ENCODE data around the gene ATP12A. TPM values are rescaled to one million over a fixed set of nuclear protein-coding genes. Genes with fewer than 3 reads are reported as not detected.

Gene ATP12A
- total and polyA plus RNA-seq, 5 donors from 2014 or later, result 0.14 to 0.18 (median 0.17) TPM; not detected in 2

Other genes with a start within 250 kb of the ATP12A start
- gene PARP4, start 167.6 kb upstream of the ATP12A start, total RNA-seq, result 63.7 TPM
- gene PARP4, start 167.6 kb upstream of the ATP12A start, polyA plus RNA-seq, result 10 to 100 TPM; 61.4 to 71.8 (median 67.0) TPM
- gene RNF17, start 83.8 kb downstream of the ATP12A start, total RNA-seq, result not detected
- gene RNF17, start 83.8 kb downstream of the ATP12A start, polyA plus RNA-seq, result under 1 TPM in 3 of 4 donors, not detected in 1; 0.14 to 0.44 (median 0.28) TPM

Data from CD4-positive, CD25-positive, alpha-beta regulatory T cell (primary cell).